HepG2 (cell line): ENCODE results near the gene HSPA1A. TPM values are rescaled to one million over a fixed set of nuclear protein-coding genes. Genes with fewer than 3 reads are reported as not detected.

Experiments used
- CBX5 ChIP-seq: sonication (generic); formaldehyde crosslinking; IDR thresholded peaks from 2 replicates; pipeline ENCODE4 v1.4.0; 2020; ENCODE audit warnings: missing genetic modification reagents, borderline replicate concordance
- DBP ChIP-seq: sonication (generic); formaldehyde crosslinking; IDR thresholded peaks from 2 replicates; pipeline ENCODE4 v1.4.0; 2020; ENCODE audit warnings: missing genetic modification reagents; ENCODE audit errors: not compliant biosample characterization
- ELF3 ChIP-seq: IDR thresholded peaks from 2 replicates; pipeline ENCODE4 v1.6.1; 2016; ENCODE audit warnings: missing genetic modification reagents, missing compliant biosample characterization
- GATAD1 ChIP-seq: IDR thresholded peaks from 2 replicates; pipeline ENCODE4 v1.6.1; 2016; ENCODE audit warnings: missing genetic modification reagents, missing compliant biosample characterization
- KLF15 ChIP-seq: sonication (generic); formaldehyde crosslinking; IDR thresholded peaks from 2 replicates; pipeline ENCODE4 v1.8.1; 2023; ENCODE audit warnings: borderline replicate concordance, mild to moderate bottlenecking, inconsistent platforms, missing genetic modification reagents, mixed read lengths
- KLF9 ChIP-seq: IDR thresholded peaks from 2 replicates; pipeline ENCODE4 v1.6.1; 2016; ENCODE audit warnings: low read depth
- MED1 ChIP-seq: sonication (generic); formaldehyde crosslinking; IDR thresholded peaks from 2 replicates; pipeline ENCODE4 v1.4.0; 2020; ENCODE audit warnings: missing genetic modification reagents
- MYPOP ChIP-seq: sonication (generic); formaldehyde crosslinking; IDR thresholded peaks from 2 replicates; pipeline ENCODE4 v1.8.1; 2023; ENCODE audit warnings: mild to moderate bottlenecking, moderate library complexity, missing genetic modification reagents
- MZF1 ChIP-seq: sonication (generic); formaldehyde crosslinking; IDR thresholded peaks from 2 replicates; pipeline ENCODE4 v1.8.1; 2023; ENCODE audit warnings: mild to moderate bottlenecking, missing genetic modification reagents, borderline replicate concordance
- PHF20 ChIP-seq: sonication (generic); formaldehyde crosslinking; IDR thresholded peaks from 2 replicates; pipeline ENCODE4 v1.5.0; 2020; ENCODE audit warnings: mild to moderate bottlenecking, missing genetic modification reagents
- PRDM10 ChIP-seq: sonication (generic); formaldehyde crosslinking; IDR thresholded peaks from 2 replicates; pipeline ENCODE4 v1.4.0; 2020; ENCODE audit warnings: low read depth, missing genetic modification reagents
- RORA ChIP-seq: sonication (generic); formaldehyde crosslinking; IDR thresholded peaks from 2 replicates; pipeline ENCODE4 v1.5.0; 2020; ENCODE audit warnings: mild to moderate bottlenecking, missing genetic modification reagents, moderate library complexity
- ZFP1 ChIP-seq: IDR thresholded peaks from 2 replicates; pipeline ENCODE4 v1.6.1; 2016
- ZNF138 ChIP-seq: sonication (generic); formaldehyde crosslinking; IDR thresholded peaks from 2 replicates; pipeline ENCODE4 v1.5.0; 2020; ENCODE audit warnings: mild to moderate bottlenecking, low read depth, missing genetic modification reagents
- ZNF589 ChIP-seq: sonication (generic); formaldehyde crosslinking; conservative IDR thresholded peaks from 2 replicates; pipeline ENCODE4 v1.8.0; 2022; ENCODE audit warnings: mild to moderate bottlenecking, moderate library complexity, missing genetic modification reagents
- ZNF687 ChIP-seq: sonication (generic); formaldehyde crosslinking; IDR thresholded peaks from 2 replicates; pipeline ENCODE4 v1.5.1; 2020; ENCODE audit warnings: mild to moderate bottlenecking, missing genetic modification reagents, moderate library complexity
- polyA plus RNA-seq, 8 experiments: library from polyadenylated mRNA; depleted of rRNA in 3 of 8; stranded (reverse) in 7 of 8; unstranded in 1 of 8; fragments of >200 nt; fragmentation: Illumina TruSeq in 4 of 8; extraction: Trizol in 4 of 8; gene quantifications; 2 replicates each; pipeline versions ENCODE4 v1.2.1 to v1.2.3, GENCODE V29; 2011 to 2016; ENCODE audit warnings: low read depth in 4 of 8, missing spikeins in 1 of 8, mixed read lengths in 1 of 8; ENCODE audit not compliant: insufficient read depth in 1 of 8
- total RNA-seq, 5 experiments: library from RNA; depleted of rRNA; stranded (reverse); fragments of >200 nt; fragmentation: Illumina TruSeq; extraction: Trizol; gene quantifications; 2 replicates each; pipeline ENCODE4 v1.2.3, GENCODE V29; 2016; ENCODE audit warnings: low read depth in 1 of 5
- TF ChIP-seq, protein P1 (sequence below): IDR thresholded peaks from 2 replicates; pipeline ENCODE4 v1.6.1; 2016

The HSPA1A gene
- total and polyA plus RNA-seq, 2 of the 13 experiments (the other 11 are each of a cell fraction or from before 2014, with no cell fraction given): 44.5 to 85.0 TPM

DNA sequence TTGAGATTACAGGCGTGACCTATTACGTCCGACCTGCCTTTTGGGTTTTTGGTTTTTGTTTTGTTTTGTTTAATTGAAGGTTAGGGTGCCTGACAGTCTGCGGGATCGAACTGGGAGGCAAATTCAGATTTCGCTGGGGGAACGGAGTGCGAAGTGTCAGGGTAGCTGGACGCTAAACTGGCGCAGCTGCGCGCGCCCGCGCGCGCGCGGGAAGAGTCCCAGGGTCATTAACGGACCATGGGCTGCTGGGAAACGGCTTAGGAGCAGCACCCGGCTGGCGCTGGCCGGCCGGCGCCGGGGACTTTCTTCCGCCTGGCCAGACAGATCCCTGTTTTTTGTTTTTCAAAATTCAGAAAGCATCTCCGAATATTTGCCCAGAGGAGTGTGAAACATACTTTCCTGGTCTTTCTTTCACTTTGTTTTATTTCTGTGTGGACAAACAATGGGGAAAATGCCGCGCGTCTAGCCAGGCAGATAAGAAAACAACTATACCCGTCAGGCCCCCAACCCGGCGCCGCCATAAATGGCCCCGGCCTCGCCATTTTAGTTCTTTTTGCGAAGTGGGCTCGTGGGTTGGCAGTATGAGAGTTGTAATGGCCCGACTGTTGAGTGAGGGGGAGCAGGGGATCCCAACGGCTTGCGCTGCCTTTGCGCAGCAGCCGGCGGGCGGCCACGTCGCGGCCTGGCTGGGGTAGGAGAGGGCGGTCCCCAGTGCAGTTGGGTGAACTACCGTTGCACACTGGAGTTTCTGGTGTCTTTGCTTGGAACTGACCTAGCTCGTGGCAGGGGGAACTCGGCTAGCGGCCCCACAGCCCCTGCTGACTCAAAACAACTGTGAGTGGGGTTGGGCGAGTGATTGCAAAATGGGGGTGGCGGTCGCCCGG, 19.3 kb downstream of the HSPA1A start (continued):
- TF ChIP-seq, protein P1, sequence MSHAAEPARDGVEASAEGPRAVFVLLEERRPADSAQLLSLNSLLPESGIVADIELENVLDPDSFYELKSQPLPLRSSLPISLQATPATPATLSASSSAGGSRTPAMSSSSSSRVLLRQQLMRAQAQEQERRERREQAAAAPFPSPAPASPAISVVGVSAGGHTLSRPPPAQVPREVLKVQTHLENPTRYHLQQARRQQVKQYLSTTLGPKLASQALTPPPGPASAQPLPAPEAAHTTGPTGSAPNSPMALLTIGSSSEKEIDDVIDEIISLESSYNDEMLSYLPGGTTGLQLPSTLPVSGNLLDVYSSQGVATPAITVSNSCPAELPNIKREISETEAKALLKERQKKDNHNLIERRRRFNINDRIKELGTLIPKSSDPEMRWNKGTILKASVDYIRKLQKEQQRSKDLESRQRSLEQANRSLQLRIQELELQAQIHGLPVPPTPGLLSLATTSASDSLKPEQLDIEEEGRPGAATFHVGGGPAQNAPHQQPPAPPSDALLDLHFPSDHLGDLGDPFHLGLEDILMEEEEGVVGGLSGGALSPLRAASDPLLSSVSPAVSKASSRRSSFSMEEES: peak; percentile 47; the same call in 1 of the 2 replicates
- TF ChIP-seq KLF15 (CRISPR knock-in tag) (peak; percentile 79; the same call in 1 of the 2 replicates), MED1 (CRISPR knock-in tag) (peak; percentile 73), PRDM10 (0 out of 2 replicates have a peak, but pooled peaks have one; percentile 32), GATAD1 (CRISPR knock-in tag) (peak; percentile 73), CBX5 (CRISPR knock-in tag) (peak; percentile 59; the same call in 1 of the 2 replicates), ZNF138 (CRISPR knock-in tag) (peak; percentile 69; the same call in 1 of the 2 replicates), RORA (CRISPR knock-in tag) (no peak), DBP (CRISPR knock-in tag) (no peak), ZFP1 (CRISPR knock-in tag) (no peak), MYPOP (peak; percentile 99), MZF1 (0 out of 2 replicates have a peak, but pooled peaks have one; percentile 62), KLF9 (CRISPR knock-in tag) (no peak; the same call in 1 of the 2 replicates), ZNF589 (peak; percentile 64; the same call in 1 of the 2 replicates), ELF3 (peak; percentile 38; the same call in 1 of the 2 replicates), ZNF687 (CRISPR knock-in tag) (peak; percentile 96), PHF20 (CRISPR knock-in tag) (peak; percentile 77)
